Superior temporal gyrus (tissue), 1 donor: ENCODE data around the gene FLT1.

ENCODE experiments used
- DNase-seq: peaks from one replicate; pipeline ENCODE4 v3.0.0-alpha.2; 2016; ENCODE audit errors: extremely low spot score

Gene FLT1

DNA sequence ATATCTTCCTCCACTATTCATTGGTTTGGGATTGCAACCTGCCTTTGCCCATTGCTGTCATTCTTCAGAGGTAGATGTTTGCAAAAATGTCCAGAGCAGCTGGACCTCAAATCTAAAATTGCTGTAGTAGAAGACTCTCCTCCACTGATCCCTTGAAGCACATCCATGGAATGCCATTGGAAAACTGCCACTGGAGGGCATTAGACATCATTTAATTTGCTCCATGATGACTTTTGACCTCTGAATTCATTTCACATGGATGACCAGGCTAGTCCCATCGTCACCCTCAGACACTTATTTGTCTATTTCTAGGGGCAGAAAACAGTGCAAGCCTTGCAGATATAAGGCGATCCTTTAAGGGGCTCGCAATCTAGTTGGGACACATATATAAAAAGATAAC, 33.9 kb upstream of the FLT1 start:
- DNase-seq = peak; percentile 29

DNA sequence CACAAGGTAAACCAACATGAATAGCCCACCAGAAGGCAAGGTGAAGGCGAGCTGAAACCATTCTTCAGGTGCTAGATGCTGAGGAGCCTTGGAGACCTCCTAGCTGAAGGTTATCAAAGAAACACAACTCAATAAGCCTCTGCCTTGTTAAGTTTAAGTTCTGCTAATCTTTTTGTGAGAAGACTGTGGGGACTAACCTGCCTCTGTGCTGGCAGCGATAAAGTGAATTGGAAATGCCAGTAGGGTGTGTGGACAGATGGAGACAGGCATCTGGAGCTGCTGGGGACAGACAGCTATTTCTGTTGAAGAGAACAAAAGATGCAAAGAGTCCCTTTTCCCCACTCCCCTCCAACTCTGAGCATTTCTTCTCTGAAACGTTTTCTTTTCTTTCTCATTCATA, 33.5 kb upstream of the FLT1 start:
- DNase-seq = no peak

DNA sequence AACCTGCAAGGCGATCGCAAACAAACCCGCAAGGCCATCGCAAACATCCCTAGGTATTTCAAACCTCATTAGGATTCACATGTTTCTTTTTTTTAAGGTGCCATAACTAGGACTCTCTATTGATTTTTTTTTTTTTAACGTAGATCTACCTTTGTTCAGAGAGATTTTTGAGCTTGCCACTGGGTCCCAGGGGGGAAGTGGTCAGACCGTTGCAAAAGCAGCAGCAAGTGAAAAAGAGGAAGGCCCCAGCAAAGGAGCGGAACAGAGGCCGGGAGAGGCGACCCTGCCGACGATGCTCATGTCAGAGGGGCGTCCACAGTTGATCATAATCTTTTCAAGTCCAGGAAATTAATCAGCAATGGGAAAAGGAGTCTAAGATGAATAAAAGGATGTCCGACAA, 32.7 kb upstream of the FLT1 start:
- no peak for DNase-seq

DNA sequence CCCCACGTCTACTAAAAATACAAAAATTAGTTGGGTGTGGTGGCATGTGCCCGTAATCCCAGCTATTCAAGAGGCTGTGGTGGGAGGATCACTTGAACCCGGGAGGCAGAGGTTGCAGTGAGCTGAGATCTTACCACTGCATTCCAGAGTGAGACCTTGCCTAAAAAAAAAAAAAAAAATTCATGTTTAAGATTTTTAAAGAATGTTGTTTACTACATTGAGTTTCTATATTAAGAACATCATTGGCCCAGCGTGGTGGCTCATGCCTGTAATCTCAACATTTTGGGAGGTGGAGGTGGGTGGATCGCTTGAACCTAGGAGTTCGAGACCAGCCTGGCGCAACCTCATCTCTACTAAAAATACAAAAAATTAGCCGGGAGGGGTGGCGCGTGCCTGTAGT, 31.9 kb upstream of the FLT1 start:
- DNase-seq = no peak

DNA sequence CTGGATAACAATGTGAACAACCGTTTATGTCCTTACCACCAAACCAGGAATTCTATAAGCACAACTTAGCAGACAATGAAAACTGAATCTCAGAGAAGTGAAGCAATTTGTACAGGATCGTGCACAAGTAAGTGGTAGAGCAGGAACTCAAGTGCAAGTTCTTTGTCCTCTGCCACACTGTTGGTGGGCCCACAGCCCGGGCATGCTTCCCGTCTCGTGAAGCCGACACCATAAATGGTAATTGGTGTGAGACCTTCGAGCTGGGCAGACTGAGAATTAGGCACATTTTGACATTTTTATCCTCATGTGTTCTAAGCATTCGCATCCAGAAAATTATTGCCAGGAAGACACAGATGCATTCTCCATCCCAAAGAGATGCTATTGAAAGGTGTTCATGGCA, 27.9 kb upstream of the FLT1 start:
- DNase-seq = no peak

DNA sequence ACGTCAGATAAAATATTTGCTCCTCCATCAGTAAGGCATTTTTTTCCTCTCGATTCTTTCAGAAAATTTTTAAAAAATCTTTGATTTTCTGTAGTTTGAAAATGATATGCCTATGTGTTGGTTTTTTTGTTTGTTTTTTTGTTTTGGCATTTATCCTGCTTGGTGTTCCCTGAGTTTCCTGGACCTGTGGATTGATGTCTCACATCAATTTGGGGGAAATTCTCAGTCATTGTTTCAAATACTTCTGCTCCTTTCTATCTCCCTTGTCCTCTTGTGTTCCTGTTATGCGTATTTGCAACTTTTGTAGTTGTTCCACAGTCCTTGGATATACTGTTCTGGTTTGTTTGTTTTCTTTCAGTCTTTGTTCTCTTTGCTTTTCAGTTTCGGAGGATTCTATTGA, 18.8 kb upstream of the FLT1 start:
- DNase-seq = no peak

DNA sequence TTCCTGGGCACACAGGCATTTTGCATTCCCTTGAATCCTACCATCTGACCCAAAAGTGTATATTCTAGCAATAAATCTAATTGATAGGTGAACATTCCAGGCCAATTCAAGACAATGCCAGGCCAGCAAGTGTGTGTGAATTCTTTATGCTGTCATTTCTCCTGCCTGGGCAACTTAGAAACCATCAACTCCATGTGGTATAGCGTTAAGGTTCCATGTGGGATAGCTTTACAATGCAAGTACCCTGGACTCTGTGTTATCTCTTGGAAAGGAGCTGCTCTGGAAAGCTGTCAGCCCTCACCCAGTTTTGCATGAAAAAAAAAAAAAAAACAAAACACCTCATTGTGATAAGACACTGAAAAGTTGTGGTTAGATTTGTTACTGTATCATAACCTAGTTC, 15.6 kb upstream of the FLT1 start:
- no peak for DNase-seq

DNA sequence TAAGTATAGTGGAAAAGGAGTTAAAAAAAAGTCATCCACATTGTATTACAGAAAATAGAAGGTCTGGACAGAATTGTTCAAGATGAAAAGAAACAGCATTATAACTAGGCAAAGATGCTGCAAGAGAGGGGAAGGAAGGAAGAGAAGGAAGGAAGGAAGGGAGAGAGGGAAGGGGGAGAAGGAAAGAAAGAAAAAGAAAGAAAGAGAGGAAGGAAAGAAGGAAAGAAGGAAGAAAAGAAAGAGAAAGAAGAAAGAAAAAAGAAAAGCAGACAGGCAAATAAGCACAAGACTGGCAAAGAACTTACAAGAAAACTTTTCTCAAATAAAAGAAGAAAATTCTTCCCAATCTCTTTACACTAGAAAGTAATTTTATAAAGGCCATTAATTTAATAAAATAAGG, 15.1 kb upstream of the FLT1 start:
- no peak for DNase-seq

DNA sequence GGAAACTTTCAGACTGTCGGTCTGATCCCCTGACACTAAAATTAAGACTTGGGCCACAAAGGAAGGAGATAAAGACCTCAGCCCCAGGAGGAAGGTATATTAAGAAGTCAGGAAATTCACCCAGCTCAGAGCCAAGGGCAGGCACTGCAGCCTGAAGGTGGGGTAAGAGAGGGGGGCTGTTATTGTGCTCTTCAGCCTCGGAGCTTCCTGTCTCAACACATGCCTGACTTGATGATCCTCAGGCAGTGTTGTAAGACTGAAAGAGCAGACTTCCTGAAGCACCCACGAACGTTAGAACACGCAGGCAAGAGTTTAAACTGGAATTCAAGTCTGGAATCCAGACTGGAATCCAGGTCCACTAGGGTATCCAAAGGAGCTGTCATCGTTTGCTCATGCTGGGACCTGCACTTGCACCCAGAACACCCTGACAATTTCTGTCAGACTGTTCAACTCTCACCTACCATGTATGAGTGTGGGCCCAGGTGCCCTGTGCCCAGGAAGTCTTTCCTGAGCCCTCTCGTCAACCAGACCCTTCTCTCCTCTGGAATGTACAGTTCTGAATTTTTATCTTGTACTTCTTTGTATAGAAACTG, 10.7 kb upstream of the FLT1 start:
- DNase-seq = no peak

DNA sequence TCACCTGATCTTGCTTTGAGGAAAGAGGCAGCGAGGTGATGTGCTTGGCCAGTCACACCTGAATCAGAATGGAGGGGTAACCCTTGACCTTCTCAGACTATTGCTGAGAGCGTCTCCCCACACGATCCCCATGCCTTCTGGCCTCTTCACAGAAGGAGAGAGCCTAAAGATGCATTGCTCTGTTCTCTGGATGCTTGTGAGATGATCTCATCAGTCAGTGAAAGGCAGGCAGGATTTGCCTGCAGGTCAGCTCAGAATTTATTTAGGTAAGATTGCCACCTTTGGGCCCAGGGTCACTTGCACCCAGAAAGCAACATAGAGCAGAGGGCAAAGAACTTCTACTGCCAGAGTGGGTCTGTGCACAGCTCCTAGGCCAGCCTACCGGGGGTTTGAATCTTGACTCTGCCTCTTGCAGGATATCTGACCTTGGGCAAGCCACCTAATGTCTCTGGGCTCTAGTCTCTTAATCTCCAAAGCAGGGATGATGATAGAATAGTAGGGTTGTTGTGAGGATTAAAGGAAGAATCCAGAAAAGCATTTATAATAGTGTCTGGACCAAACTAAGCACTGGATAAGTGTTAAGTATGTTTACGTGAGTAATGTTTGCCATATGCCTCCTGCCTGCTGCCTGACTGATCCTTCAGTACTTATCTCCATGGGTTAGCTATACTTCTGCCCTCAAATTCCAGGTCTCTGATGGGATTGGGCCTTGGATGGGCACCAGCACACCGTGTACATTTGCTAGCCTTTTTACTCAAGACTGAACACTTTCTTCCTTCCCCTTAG, 8.4 kb upstream of the FLT1 start:
- no peak for DNase-seq

DNA sequence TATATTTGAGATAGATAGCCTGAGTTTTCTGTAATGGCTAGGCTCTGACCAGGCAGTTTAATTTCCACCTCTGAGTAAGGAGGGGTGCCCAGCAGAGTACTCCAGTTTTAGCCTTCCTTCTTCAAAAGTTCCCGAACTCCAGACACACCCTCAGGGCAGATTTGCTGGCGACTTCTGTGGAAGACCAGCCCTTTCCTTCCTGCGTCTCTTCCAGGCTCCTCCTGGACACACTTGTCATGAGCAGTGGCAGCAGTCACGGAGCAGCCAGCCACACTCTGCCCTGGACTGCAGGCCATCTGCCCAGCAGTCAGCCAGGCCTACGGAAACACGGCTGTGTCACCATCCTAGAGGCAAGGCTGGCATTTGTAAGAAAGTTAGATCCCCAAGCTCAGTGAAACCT, 6.6 kb upstream of the FLT1 start:
- DNase-seq = no peak

DNA sequence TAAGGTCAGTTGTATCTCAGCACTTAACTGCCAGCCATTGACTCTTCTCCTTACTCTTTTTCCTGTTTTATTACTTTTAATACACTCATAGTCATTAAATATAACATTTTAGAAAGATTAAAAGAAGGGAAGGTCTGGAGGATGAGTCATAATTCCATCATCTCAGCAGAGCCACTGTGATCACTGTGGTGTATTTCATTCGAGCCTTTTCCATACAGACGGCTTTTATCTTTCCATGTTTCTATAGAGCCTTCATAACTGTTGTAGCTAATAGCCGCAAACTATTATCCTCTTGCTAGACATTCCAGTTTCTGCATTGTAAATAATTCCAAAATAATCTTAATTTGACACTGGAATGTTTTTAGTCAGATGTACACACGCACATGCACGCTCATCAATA, 4.7 kb upstream of the FLT1 start:
- DNase-seq = no peak

DNA sequence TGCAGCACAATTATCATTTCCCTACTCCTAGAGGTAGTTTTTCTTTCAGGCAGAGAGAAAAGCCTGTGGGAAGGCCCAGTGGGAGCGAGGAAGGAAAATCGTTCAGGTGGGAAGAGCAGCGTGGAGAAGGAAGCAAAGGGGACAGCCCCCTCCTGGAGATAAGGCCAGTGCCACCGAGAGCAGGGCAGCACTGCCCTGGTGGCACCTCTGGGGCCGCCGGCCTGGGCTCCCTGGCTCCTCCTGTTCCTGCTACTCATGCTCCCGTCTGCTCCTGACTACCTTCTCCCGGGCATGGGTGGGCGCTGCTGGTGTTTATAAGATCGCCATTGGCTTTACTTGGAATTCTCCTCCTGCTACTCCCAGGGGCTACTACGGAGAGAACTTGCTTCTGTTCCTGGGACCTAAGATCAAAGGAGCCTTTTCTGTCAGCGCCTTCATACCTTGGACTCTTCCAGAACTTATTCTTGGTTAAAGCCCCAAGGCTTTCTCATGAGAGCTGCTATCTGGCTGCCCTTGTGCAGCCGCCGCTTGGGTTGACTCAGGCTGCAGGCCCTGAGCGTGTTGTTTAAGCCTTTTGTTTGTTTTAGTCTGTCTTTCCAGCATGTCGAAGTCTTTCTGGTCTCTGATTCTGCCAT, 3.7 kb upstream of the FLT1 start:
- no peak for DNase-seq

DNA sequence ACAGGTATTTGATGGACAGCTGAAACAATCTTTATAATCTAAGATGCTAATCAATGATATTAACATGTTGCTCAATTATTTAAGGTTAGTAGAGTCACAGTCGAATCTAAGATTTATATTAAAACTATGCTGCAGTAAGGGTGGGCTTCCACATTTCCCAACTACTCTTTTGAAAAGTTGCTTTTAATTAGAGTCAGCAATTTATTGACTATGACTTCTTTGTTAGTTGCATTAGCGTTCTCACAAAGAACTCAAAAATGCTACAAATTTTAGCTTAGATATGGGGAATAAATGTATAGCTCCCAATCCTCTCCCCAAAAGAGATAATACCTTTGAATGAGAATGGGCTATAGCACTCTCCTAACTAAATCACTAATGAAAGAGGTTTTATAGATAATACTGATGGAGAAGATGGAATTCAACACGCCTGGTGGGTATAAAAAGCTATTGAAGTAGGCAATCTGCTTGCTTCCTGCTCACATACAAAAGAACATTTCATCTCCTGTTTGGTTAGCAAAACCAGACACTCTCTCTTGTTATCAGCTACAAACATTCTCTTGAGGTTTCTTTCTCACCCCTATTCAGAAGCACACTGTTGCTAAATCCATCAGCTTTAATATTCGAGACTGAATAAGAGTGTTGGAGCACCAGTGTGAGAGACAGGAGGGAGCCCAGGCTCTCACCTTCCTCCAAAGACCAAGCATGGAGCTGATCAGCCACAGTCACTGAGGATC, 2.4 kb upstream of the FLT1 start:
- DNase-seq = no peak

DNA sequence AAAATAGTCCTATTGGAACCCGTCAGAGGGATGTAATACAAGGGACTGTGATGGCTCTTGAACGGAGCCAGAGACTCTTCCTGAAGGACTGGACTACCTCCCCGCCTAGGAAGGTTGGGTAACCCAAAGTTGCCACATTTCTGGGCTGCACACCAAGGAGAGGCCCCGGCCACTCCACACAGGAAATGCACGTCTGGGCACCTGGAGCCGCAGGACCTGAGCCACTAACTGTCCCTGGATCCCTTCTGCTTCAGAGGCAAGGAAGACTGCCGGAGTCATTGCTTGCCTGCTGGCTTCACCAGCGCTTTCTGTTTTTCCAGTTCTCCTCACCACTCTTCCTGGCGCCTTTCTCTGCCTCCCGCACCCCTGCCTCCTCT, 1.2 kb upstream of the FLT1 start:
- DNase-seq = no peak

DNA sequence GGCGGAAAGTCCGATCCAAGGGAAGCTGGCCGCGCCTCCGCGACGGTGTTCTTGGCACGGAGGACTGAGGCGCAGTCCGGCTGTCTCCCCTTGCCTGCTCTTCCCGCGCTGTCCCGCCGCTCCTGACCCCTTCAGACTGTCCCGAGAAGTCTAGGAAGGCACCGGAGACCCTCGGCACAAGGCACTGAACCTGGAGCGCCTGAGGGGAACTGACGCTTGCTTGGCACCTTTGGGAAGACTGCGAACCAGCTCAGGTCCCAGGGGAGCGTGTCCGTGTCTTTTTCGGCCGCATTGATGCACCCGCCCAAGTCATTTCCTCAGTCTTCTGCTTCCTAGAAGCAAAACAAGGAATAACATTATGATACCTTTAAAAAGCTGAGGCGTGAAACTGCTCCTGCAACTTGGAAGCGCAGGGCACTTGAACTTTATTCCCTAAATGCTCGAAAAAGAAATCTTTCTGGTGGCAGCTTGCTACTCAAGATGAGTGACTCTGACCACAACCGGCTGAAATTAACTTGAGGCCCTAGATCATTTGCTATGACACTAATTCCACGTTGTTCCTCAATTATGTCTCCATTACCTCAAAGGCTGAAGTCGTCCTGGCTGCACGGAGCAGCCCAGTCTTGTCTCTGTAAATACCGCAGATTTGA, 735 bp upstream of the FLT1 start:
- no peak for DNase-seq

DNA sequence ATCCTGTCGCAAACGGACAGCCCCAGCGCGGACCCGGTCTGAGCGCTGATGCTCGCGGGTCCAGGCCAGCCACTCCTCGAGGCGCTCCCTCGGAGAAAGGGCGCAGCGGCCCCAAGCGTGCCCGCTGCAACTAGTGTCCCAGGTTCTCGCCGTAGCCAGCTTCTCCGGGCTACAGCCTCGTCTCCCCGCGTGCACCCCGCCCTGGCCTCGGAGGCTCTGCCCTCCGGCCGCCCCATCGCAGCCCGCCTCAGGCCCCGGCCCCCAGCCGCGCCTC, 487 bp downstream of the FLT1 start:
- no peak for DNase-seq

DNA sequence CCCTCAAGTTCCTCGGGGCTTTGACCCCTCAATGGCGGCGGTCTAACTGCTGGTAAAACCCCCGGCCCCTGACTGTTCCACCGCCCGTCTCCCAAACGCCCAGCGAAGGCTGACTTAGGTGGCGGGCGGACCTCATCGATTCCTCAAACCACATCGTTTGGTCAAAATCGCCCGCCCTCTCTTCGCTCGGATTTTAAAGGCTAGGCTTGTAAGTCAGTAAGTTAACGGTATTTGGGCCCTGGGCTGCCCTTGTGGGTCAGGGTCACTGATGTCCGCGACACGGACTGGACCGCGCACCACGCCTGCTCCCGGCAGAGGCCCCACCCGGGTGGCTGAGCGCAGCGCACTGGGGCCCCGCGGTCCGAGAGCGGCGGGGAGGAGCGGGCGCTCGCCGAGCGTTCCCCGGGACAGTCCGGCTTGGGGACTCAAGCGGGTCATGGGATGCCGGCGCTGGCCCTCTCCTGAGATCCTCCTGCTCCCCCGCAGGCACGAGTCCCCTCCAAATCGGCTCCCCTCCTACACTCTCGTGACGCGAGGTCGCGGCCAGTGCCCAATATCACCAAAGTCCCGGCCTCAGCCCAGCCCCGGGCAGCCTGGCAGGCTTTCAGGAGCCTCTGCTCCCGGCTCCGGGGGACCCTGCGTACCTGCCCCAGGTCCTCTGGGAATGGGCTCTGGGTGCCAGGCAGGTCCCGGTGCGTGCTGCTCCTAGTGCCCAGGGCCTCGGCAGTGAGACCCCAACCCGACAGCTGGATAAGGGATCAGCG, 1.0 kb downstream of the FLT1 start:
- DNase-seq = no peak

DNA sequence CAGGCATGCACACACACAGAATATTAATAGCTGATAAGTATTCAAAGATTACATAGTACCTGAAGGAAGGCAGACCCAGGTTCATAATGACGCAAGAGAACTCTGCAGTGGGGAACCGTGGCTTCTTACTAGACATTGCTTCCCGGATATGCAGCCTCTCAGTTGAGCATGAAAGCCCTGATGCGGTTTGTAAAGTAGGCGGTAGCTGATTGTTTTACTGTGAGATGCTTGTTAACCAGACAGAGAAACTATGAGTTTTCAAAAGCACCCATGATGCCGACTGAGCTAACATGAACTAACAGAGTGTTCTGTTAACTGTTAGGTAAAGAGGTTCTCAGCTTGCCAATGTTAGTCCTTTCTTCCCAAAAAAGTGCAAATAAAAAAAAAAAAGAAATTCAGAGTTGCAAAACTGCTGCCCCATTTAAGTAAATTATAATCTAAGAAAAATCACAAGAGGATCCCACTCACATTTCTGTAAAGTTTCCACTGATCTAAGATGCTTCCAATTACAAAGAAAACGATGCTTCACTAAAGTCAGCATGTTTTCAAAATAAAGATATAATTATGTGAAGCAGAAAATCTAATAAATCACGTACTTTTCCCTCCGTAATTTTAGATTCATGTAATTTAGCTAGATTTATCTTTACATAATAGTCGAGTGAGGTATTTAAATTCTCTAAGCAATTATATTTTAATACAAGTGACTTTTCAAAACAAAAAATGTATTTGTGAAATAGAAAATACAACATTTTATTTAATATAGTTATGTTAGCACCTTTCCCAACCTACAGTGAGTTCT, 2.2 kb downstream of the FLT1 start:
- no peak for DNase-seq

DNA sequence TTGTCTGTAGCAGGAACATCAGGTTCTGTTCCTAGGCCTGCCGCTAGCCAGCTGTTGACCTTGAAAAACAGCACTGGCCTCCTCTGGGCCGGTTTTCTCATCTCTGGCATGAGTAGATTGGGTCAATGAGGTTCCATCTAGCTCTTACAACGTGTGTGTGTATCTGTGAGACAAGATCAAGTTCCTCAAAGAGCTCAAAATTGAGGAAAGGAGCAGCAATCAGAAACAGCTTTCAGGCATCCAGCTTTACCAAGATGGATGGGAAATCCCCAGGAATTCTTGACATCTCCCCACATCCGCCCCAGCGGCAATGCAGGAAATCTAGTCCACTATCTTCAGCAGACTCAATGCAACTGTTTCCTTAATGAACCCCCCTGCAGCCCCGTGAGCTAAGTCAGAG, 4.9 kb downstream of the FLT1 start:
- no peak for DNase-seq

DNA sequence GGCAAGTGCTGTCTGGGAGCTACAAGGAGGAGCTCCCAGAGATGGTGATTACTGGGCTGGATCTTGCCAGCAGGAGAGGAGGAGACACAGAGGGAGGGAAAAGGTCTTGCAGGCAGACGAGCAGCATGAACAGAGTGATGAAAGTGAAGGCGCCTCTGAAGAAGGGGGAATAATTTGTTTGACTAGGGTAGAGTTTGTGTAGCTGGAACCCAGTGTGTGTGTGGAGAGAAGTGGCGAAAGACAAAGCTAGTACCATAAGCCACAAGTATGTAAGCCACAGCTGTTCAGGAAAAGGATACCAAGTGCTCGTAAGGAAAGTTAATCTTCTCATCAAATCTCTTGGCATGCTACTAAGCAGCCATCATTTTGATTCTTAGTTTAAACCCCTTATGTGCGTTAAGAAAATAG, 5.4 kb downstream of the FLT1 start:
- no peak for DNase-seq
